ENCODE data around the gene NAGK. TPM values are rescaled to one million over a fixed set of nuclear protein-coding genes. Genes with fewer than 3 reads are reported as not detected.

Gene NAGK
- total RNA-seq, 2 donors from 2014 or later = 48.4 to 77.4 TPM

- H3K9me3 Mint-ChIP-seq = peaks cover 0 to 4% of the 10 kb centered on the region in 2 donors
- DNase-seq (ENCODE audit: low spot score in 2 of 2) (no peak), ATAC-seq (no peak)
- H3K36me3 Mint-ChIP-seq = peaks cover 9 to 13% of the 10 kb centered on the region in 2 donors
- H3K27ac Mint-ChIP-seq = no peak overlapping the region
Observed at GRCh38 chr2:71125506-71126294, 57.3 kb downstream of the NAGK start.

DNA sequence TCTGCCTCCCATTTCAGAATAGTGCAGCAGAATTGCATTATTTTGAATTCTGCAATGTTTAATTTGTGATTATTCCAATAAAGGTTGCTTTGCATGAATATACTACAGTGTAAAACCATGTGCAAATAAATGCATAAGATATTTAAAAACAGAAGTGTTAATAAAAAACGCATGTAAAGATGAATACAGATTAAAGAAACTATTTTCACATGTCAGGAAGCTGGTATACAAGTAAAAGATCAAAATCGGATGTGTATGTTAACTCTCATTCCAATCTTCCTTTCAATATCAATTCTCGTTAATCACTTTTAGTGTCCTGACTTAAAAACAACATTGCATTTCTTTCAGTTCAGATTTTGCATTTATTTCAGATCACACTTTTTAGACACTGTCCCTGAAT lies 58.5 kb downstream of the NAGK start:
- Mint-ChIP-seq H3K27ac (no peak overlapping the region), H3K9me3 (peaks cover 0 to 4% of the 10 kb centered on the region in 2 donors), H3K36me3 (peaks cover 9 to 13% of the 10 kb centered on the region in 2 donors)
- ATAC-seq (no peak), DNase-seq (ENCODE audit: low spot score in 2 of 2) (no peak)

Other genes with a start within 250 kb of the NAGK start
- 1 to 10 TPM in 1 of 2 donors, not detected in 1; 3.7 TPM for gene CLEC4F, start 248.0 kb upstream of the NAGK start, total RNA-seq
- not detected for gene CD207, start 232.8 kb upstream of the NAGK start, total RNA-seq
- gene VAX2, start 168.1 kb upstream of the NAGK start, total RNA-seq = under 1 TPM in 1 of 2 donors, not detected in 1; 0.21 TPM
- under 1 TPM in 1 of 2 donors, not detected in 1; 0.11 TPM for gene ATP6V1B1, start 132.7 kb upstream of the NAGK start, total RNA-seq
- under 1 TPM in 1 of 2 donors, not detected in 1; 0.60 TPM for gene ANKRD53, start 90.0 kb upstream of the NAGK start, total RNA-seq
- gene TEX261, start 73.8 kb upstream of the NAGK start, total RNA-seq = 10 to 100 TPM; 12.1 to 53.6 TPM
- 10 to 100 TPM; 16.7 to 18.0 TPM for gene MCEE, start 61.6 kb downstream of the NAGK start, total RNA-seq
- 10 to 100 TPM; 37.1 to 42.7 TPM for gene MPHOSPH10, start 62.0 kb downstream of the NAGK start, total RNA-seq
- 1 to 10 TPM; 2.5 to 3.7 TPM for gene PAIP2B, start 158.5 kb downstream of the NAGK start, total RNA-seq

Measured in activated naive CD4-positive, alpha-beta T cell treated with anti-CD3 and anti-CD28 coated beads, Interleukin-2, amount 50 U/mL, for 72 hours (primary cell).